Activated CD4-positive, CD25-positive, alpha-beta regulatory T cell treated with anti-CD3 and anti-CD28 coated beads, Interleukin-2, amount 50 U/mL, for 24 hours (primary cell): ENCODE data around the gene FAM117B.

ENCODE experiments used
- ATAC-seq, 2 donors: fragments of 150-1000 bp; cut with Tn5 transposase; one replicate each; pipeline ENCODE4 v1.10.0; 2021; ENCODE audit warnings: mild to moderate bottlenecking in 1 of 2, moderate library complexity in 1 of 2

Gene FAM117B

GRCh38 chr2:202634556-202635427 lies at the start of gene FAM117B:
Gene FAM117B, plus strand, starts transcription at chr2:202634969. Its CDS starts 219 bp downstream, at chr2:202635188.
- ATAC-seq = peak; percentile 94 to 95

GRCh38 chr2:202588647-202589581 lies 45.9 kb upstream of the FAM117B start:
- peak; percentile 89 to 90 for ATAC-seq

- ATAC-seq = no peak
Observed at GRCh38 chr2:202589582-202589949, 45.2 kb upstream of the FAM117B start.

GRCh38 chr2:202592566-202592965 lies 42.2 kb upstream of the FAM117B start:
- ATAC-seq = no peak

GRCh38 chr2:202599105-202599504 lies 35.7 kb upstream of the FAM117B start:
- no peak for ATAC-seq

GRCh38 chr2:202599911-202600310 lies 34.9 kb upstream of the FAM117B start:
- ATAC-seq = no peak

GRCh38 chr2:202604699-202605098 lies 30.1 kb upstream of the FAM117B start:
- no peak for ATAC-seq

GRCh38 chr2:202605174-202605573 lies 29.6 kb upstream of the FAM117B start:
- peak; percentile 42 to 59 for ATAC-seq

GRCh38 chr2:202608142-202608852 lies 26.5 kb upstream of the FAM117B start:
- ATAC-seq = no peak

- peak; percentile 76 to 83 for ATAC-seq
Observed at GRCh38 chr2:202609381-202610145, 25.2 kb upstream of the FAM117B start.

GRCh38 chr2:202610380-202610779 lies 24.4 kb upstream of the FAM117B start:
- no peak for ATAC-seq

- ATAC-seq = no peak
Observed at GRCh38 chr2:202612145-202612544, 22.6 kb upstream of the FAM117B start.

GRCh38 chr2:202613479-202613878 lies 21.3 kb upstream of the FAM117B start:
- ATAC-seq = no peak

GRCh38 chr2:202624133-202624532 lies 10.6 kb upstream of the FAM117B start:
- ATAC-seq = no peak

GRCh38 chr2:202627042-202627441 lies 7.7 kb upstream of the FAM117B start:
- no peak for ATAC-seq

GRCh38 chr2:202628646-202629198 lies 6.0 kb upstream of the FAM117B start:
- ATAC-seq = no peak

GRCh38 chr2:202632682-202633290 lies 2.0 kb upstream of the FAM117B start:
- no peak for ATAC-seq

GRCh38 chr2:202633470-202633869 lies 1.3 kb upstream of the FAM117B start:
- no peak for ATAC-seq

- peak; percentile 43 to 50 for ATAC-seq
Observed at GRCh38 chr2:202635428-202636212, 851 bp downstream of the FAM117B start.

- no peak for ATAC-seq
Observed at GRCh38 chr2:202636213-202636513, 1.4 kb downstream of the FAM117B start.

- ATAC-seq = peak; percentile 4
Observed at GRCh38 chr2:202638721-202639120, 4.0 kb downstream of the FAM117B start.
